Bronchial epithelial cell (primary cell): ENCODE results near the gene KRT1. TPM values are rescaled to one million over a fixed set of nuclear protein-coding genes. Genes with fewer than 3 reads are reported as not detected.

Experiments used
- DNase-seq: peaks from one replicate; pipeline ENCODE4 v3.0.0-alpha.2; 2010; ENCODE audit warnings: low read depth
- FAIRE-seq: peaks from 2 replicates; lab custom pipeline; 2011; peaks lifted over from hg19 to GRCh38; lab: Jason Lieb, UNC
- H3K27me3 ChIP-seq: 2 replicates; pipeline ENCODE4 v1.5.1; 2011; ENCODE audit warnings: low read length; ENCODE audit not compliant: control insufficient read depth, insufficient read depth
- H3K36me3 ChIP-seq: 2 replicates; pipeline ENCODE4 v1.5.1; 2011; ENCODE audit warnings: low read length; ENCODE audit not compliant: control insufficient read depth, insufficient read depth
- H3K4me3 ChIP-seq: 2 replicates; pipeline ENCODE4 v1.5.1; 2011; ENCODE audit warnings: mild to moderate bottlenecking, low read depth, low read length, control low read depth
- total RNA-seq: library from RNA; depleted of rRNA; stranded (reverse); fragments of >200 nt; gene quantifications from 2 replicates; pipeline ENCODE4 v1.2.1, GENCODE V29; 2014
- TF ChIP-seq, protein P1 (sequence below): IDR thresholded peaks from 2 replicates; pipeline ENCODE4 v1.5.1; 2011; ENCODE audit warnings: mild to moderate bottlenecking, moderate library complexity, low read length, control low read depth, inconsistent platforms; ENCODE audit not compliant: insufficient read depth, severe bottlenecking

Gene KRT1
- total RNA-seq, 1 donor from 2014 or later = not detected

DNA sequence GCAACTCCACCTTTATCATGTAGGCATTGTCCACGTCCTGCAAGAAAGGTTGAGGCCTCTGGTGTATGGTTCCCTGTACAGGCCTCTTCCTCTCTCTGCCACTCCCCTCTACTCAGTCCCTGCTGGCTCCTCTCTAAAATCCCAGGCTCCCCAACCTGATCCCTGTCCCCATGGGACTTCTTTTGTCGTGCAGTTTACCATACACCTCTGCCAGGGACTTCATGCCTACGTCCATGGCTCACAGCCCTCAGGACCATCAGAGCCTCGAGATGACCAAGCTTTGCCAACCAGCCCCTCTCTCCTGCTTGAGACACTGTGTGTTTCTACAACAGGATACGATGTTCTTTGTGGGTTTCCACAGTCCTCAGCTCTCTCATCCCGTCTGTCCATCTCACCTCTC, 31.1 kb downstream of the KRT1 start:
- Histone ChIP-seq H3K4me3 (no peak overlapping the region), H3K36me3 (no peaks in the 10 kb centered on the region), H3K27me3 (peaks cover 4% of the 10 kb centered on the region)
- TF ChIP-seq, protein P1, sequence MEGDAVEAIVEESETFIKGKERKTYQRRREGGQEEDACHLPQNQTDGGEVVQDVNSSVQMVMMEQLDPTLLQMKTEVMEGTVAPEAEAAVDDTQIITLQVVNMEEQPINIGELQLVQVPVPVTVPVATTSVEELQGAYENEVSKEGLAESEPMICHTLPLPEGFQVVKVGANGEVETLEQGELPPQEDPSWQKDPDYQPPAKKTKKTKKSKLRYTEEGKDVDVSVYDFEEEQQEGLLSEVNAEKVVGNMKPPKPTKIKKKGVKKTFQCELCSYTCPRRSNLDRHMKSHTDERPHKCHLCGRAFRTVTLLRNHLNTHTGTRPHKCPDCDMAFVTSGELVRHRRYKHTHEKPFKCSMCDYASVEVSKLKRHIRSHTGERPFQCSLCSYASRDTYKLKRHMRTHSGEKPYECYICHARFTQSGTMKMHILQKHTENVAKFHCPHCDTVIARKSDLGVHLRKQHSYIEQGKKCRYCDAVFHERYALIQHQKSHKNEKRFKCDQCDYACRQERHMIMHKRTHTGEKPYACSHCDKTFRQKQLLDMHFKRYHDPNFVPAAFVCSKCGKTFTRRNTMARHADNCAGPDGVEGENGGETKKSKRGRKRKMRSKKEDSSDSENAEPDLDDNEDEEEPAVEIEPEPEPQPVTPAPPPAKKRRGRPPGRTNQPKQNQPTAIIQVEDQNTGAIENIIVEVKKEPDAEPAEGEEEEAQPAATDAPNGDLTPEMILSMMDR = no peak
- FAIRE-seq (no peak), DNase-seq (no peak)

DNA sequence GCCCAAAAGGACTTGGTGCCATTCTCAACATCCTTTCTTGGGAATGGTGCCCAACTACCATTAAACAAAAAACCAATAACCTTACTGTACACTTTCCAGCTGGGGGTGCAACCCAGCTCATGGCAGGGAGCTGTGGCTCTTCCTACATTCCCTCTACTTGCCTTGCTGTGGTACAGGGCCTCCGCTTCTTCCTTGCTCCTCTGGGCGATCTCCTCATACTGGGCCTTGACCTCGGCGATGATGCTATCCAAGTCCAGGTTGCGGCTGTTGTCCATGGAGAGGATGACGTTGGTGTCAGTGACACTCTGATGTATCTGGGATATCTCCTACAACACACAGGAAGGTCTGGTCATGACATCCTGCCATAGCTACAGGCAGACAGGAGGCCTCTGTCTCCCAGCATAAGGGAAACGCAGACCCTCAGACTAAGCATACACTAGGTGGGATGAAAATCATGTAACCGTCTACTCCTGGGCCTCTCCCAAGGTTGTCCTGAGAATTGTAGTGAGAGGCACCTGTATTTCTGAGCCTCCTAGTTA, 32.1 kb downstream of the KRT1 start:
- no peak for DNase-seq
- TF ChIP-seq, protein P1 = no peak
- no peak overlapping the region for H3K4me3 ChIP-seq
- peaks cover 3% of the 10 kb centered on the region for H3K27me3 ChIP-seq
- no peaks in the 10 kb centered on the region for H3K36me3 ChIP-seq
- no peak for FAIRE-seq

DNA sequence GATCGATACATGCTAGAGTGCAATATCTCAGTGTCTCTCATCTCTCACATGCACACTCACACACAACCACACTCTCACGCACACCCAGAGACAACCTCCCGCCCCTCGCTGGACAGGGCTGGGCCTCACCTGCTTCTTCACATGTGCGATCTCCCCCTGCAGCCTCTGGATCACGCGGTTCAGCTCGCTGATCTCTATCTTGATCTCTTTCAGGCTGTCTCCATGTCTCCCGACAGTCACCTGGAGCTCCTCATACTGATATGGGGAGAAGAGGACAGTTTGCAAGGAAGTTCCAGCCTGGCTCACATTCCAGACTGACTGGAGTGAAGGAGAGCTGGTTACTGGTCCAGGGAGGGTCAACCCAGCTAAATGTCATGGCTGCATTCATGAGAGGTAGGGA, 32.6 kb downstream of the KRT1 start:
- peaks cover 3% of the 10 kb centered on the region for H3K27me3 ChIP-seq
- FAIRE-seq (no peak), DNase-seq (no peak)
- no peaks in the 10 kb centered on the region for H3K36me3 ChIP-seq
- H3K4me3 ChIP-seq = no peak overlapping the region
- TF ChIP-seq, protein P1 = no peak

DNA sequence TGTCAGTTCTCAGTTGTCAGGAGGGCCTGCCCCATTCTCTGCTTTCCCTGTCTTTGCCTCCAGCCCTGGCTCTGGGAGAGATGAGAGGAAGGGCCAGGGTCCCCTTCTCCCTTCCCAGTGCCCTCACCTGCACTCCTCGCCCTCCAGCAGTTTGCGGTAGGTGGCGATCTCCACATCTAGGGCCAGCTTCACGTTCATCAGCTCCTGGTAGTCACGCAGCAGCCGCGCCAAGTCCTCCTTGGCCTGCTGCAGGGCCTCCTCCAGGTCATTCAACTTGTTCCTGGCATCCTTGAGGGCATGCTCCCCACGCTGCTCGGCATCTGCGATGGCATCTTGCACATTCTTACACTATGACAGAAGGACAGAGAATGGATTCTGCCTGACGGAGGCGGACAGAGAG, 33.6 kb downstream of the KRT1 start:
- no peaks in the 10 kb centered on the region for H3K36me3 ChIP-seq
- FAIRE-seq (no peak), DNase-seq (no peak)
- TF ChIP-seq, protein P1 = no peak
- H3K4me3 ChIP-seq = no peak overlapping the region
- peaks cover 3% of the 10 kb centered on the region for H3K27me3 ChIP-seq

DNA sequence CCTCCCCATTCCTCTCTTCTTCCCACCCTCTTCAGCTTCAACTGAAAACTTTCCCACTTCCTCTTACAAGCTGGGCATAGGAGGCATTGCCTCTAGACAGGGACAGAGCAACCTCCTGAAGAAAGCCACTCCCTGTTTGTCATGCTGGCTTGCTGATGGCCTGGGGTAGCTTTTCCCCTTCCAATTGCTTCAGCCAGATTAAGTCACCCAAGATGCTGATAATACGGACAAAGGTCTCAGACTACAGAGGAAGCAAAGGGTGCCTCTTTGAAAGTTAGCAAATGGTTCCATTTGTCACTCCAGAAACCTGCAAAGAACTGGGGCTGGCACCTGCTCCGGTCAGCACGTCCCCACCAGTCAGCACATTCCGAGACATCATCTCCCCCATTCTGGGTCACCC, 34.2 kb downstream of the KRT1 start:
- DNase-seq = no peak
- no peak overlapping the region for H3K4me3 ChIP-seq
- no peaks in the 10 kb centered on the region for H3K36me3 ChIP-seq
- H3K27me3 ChIP-seq = peaks cover 3% of the 10 kb centered on the region
- FAIRE-seq = peak; percentile 28
- TF ChIP-seq, protein P1 = no peak
